Measurements from ENCODE around the gene KCNJ6. TPM values are rescaled to one million over a fixed set of nuclear protein-coding genes. Genes with fewer than 3 reads are reported as not detected.

KCNJ6 gene
- total RNA-seq, 1 experiment from 2014 or later, result not detected

GRCh38 chr21:37671381-37671780 is 244.9 kb downstream of the KCNJ6 start:
- H3K4me3 ChIP-seq (ENCODE audit: low read depth in 2 of 2, low read length in 2 of 2), result no peak overlapping the region
- H3K9me3 ChIP-seq (ENCODE audit: control insufficient read depth, insufficient read depth, low read depth, low read length), result no peaks in the 10 kb centered on the region
- no peak for ATAC-seq
- DNase-seq (ENCODE audit: low read depth, low spot score), result no peak
- H3K27me3 ChIP-seq (ENCODE audit: control insufficient read depth, insufficient read depth, low read length), result no peaks in the 10 kb centered on the region
- H3K36me3 ChIP-seq (ENCODE audit: control insufficient read depth, insufficient read depth, low read length), result no peaks in the 10 kb centered on the region
- intact Hi-C loops (cut with micrococcal nuclease; ENCODE audit: unreplicated experiment), result no loop called here
- no peak for TF ChIP-seq POLR2AphosphoS5 (IDR thresholded peaks at IDR 0.05; ENCODE audit: low read depth, low read length)
- TF ChIP-seq, protein P1, sequence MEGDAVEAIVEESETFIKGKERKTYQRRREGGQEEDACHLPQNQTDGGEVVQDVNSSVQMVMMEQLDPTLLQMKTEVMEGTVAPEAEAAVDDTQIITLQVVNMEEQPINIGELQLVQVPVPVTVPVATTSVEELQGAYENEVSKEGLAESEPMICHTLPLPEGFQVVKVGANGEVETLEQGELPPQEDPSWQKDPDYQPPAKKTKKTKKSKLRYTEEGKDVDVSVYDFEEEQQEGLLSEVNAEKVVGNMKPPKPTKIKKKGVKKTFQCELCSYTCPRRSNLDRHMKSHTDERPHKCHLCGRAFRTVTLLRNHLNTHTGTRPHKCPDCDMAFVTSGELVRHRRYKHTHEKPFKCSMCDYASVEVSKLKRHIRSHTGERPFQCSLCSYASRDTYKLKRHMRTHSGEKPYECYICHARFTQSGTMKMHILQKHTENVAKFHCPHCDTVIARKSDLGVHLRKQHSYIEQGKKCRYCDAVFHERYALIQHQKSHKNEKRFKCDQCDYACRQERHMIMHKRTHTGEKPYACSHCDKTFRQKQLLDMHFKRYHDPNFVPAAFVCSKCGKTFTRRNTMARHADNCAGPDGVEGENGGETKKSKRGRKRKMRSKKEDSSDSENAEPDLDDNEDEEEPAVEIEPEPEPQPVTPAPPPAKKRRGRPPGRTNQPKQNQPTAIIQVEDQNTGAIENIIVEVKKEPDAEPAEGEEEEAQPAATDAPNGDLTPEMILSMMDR (IDR thresholded peaks at IDR 0.05), result no peak
- TF ChIP-seq, protein P2, sequence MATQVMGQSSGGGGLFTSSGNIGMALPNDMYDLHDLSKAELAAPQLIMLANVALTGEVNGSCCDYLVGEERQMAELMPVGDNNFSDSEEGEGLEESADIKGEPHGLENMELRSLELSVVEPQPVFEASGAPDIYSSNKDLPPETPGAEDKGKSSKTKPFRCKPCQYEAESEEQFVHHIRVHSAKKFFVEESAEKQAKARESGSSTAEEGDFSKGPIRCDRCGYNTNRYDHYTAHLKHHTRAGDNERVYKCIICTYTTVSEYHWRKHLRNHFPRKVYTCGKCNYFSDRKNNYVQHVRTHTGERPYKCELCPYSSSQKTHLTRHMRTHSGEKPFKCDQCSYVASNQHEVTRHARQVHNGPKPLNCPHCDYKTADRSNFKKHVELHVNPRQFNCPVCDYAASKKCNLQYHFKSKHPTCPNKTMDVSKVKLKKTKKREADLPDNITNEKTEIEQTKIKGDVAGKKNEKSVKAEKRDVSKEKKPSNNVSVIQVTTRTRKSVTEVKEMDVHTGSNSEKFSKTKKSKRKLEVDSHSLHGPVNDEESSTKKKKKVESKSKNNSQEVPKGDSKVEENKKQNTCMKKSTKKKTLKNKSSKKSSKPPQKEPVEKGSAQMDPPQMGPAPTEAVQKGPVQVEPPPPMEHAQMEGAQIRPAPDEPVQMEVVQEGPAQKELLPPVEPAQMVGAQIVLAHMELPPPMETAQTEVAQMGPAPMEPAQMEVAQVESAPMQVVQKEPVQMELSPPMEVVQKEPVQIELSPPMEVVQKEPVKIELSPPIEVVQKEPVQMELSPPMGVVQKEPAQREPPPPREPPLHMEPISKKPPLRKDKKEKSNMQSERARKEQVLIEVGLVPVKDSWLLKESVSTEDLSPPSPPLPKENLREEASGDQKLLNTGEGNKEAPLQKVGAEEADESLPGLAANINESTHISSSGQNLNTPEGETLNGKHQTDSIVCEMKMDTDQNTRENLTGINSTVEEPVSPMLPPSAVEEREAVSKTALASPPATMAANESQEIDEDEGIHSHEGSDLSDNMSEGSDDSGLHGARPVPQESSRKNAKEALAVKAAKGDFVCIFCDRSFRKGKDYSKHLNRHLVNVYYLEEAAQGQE (IDR thresholded peaks at IDR 0.05; ENCODE audit: insufficient read depth in 1 of 2, low read depth in 2 of 2, low read length in 1 of 2), result no peak
- TF ChIP-seq SIN3A (IDR thresholded peaks at IDR 0.05; ENCODE audit: borderline replicate concordance, insufficient read depth, low read depth, low read length), result no peak
- no peak for TF ChIP-seq TCF7L2 (IDR thresholded peaks at IDR 0.05; ENCODE audit: low read depth, low read length)
- in situ Hi-C loops (cut with HindIII; ENCODE audit: low pct_unique_long_range_greater_than_20kb, low sequenced_read_pairs), result no loop called here
- CTCF ChIA-PET, result no interaction called here
- no peak overlapping the region for H3K27ac ChIP-seq (ENCODE audit: low read length)
- no TSS peak for BruUV-seq (replicated peaks)
- peaks cover 5% of the 10 kb centered on the region for H3K4me1 ChIP-seq (ENCODE audit: control insufficient read depth, insufficient read depth, low read length)
- POLR2A ChIA-PET, result no interaction called here

- no peak for ATAC-seq
- Histone ChIP-seq H3K9me3 (ENCODE audit: control insufficient read depth, insufficient read depth, low read depth, low read length) (no peaks in the 10 kb centered on the region), H3K27me3 (ENCODE audit: control insufficient read depth, insufficient read depth, low read length) (no peaks in the 10 kb centered on the region), H3K27ac (ENCODE audit: low read length) (no peak overlapping the region), H3K4me3 (ENCODE audit: low read depth in 2 of 2, low read length in 2 of 2) (no peak overlapping the region), H3K4me1 (ENCODE audit: control insufficient read depth, insufficient read depth, low read length) (peaks cover 5% of the 10 kb centered on the region), H3K36me3 (ENCODE audit: control insufficient read depth, insufficient read depth, low read length) (no peaks in the 10 kb centered on the region)
- BruUV-seq (replicated peaks), result no TSS peak
- in situ Hi-C loops (cut with HindIII; ENCODE audit: low pct_unique_long_range_greater_than_20kb, low sequenced_read_pairs), result no loop called here
- intact Hi-C loops (cut with micrococcal nuclease; ENCODE audit: unreplicated experiment), result no loop called here
- POLR2A ChIA-PET, result no interaction called here
- TF ChIP-seq TCF7L2 (IDR thresholded peaks at IDR 0.05; ENCODE audit: low read depth, low read length), result no peak
- TF ChIP-seq SIN3A (IDR thresholded peaks at IDR 0.05; ENCODE audit: borderline replicate concordance, insufficient read depth, low read depth, low read length), result no peak
- no peak for TF ChIP-seq POLR2AphosphoS5 (IDR thresholded peaks at IDR 0.05; ENCODE audit: low read depth, low read length)
- TF ChIP-seq, protein P2 (IDR thresholded peaks at IDR 0.05; ENCODE audit: insufficient read depth in 1 of 2, low read depth in 2 of 2, low read length in 1 of 2), result no peak
- TF ChIP-seq, protein P1 (IDR thresholded peaks at IDR 0.05), result no peak
- no peak for DNase-seq (ENCODE audit: low read depth, low spot score)
- CTCF ChIA-PET, result no interaction called here
Observed at GRCh38 chr21:37670883-37671282, 245.4 kb downstream of the KCNJ6 start.
